Muscle layer of colon (tissue), 2 donors: ENCODE measurements around the gene MDGA2.
"Not testable (repeated sequence)": the region's sequence is repeated elsewhere in the genome, so short reads cannot be mapped to it uniquely, and the experiment has no call there.

Source experiments
- H3K27ac ChIP-seq: one replicate; pipeline ENCODE4 v1.7.0; 2013; ENCODE audit warnings: low read depth, mild to moderate bottlenecking, low read length, moderate library complexity
- H3K27me3 ChIP-seq, 2 donors: one replicate each; pipeline ENCODE4 v1.7.0; 2013; ENCODE audit warnings: low read length in 2 of 2, mild to moderate bottlenecking in 2 of 2; ENCODE audit not compliant: insufficient read depth in 2 of 2, control insufficient read depth in 1 of 2
- H3K36me3 ChIP-seq: one replicate; pipeline ENCODE4 v1.7.0; 2013; ENCODE audit warnings: mild to moderate bottlenecking, low read length; ENCODE audit not compliant: insufficient read depth
- H3K4me1 ChIP-seq: one replicate; pipeline ENCODE4 v1.7.0; 2013; ENCODE audit warnings: mild to moderate bottlenecking, low read length; ENCODE audit not compliant: insufficient read depth
- H3K4me3 ChIP-seq, 2 donors: one replicate each; pipeline ENCODE4 v1.7.0; 2013; ENCODE audit warnings: low read length in 2 of 2, low read depth in 1 of 2, mild to moderate bottlenecking in 1 of 2, moderate library complexity in 1 of 2
- H3K9ac ChIP-seq: one replicate; pipeline ENCODE4 v1.7.0; 2013; ENCODE audit warnings: low read length
- H3K9me3 ChIP-seq: one replicate; pipeline ENCODE4 v1.7.0; 2013; ENCODE audit warnings: mild to moderate bottlenecking, low read length
- donor health status: abdominal sarcoma.
- donor health status: Adenocarcinoma of cecum.

Gene MDGA2

GRCh38 chr14:47226877-47227520, 448.4 kb downstream of the MDGA2 start:
- H3K27me3 ChIP-seq = no peaks in the 10 kb centered on the region
- no peak overlapping the region for H3K4me3 ChIP-seq
- H3K27ac ChIP-seq = no peak overlapping the region
- H3K4me1 ChIP-seq = no peaks in the 10 kb centered on the region
- H3K36me3 ChIP-seq = no peaks in the 10 kb centered on the region
- H3K9me3 ChIP-seq = no peaks in the 10 kb centered on the region
- no peak overlapping the region for H3K9ac ChIP-seq

GRCh38 chr14:47223656-47224055, 451.7 kb downstream of the MDGA2 start:
- Histone ChIP-seq H3K9ac (no peak overlapping the region), H3K36me3 (no peaks in the 10 kb centered on the region), H3K4me1 (no peaks in the 10 kb centered on the region), H3K4me3 (no peak overlapping the region), H3K27me3 (no peaks in the 10 kb centered on the region), H3K9me3 (no peaks in the 10 kb centered on the region), H3K27ac (no peak overlapping the region)

- Histone ChIP-seq H3K27ac (no peak overlapping the region), H3K27me3 (no peaks in the 10 kb centered on the region), H3K9ac (no peak overlapping the region), H3K4me1 (no peaks in the 10 kb centered on the region), H3K36me3 (no peaks in the 10 kb centered on the region), H3K4me3 (no peak overlapping the region), H3K9me3 (no peaks in the 10 kb centered on the region)
Measured at GRCh38 chr14:47220096-47220495, 455.3 kb downstream of the MDGA2 start.

GRCh38 chr14:47211263-47211662, 464.1 kb downstream of the MDGA2 start:
- Histone ChIP-seq H3K9ac (no peak overlapping the region), H3K27me3 (no peaks in the 10 kb centered on the region), H3K4me3 (no peak overlapping the region), H3K36me3 (no peaks in the 10 kb centered on the region), H3K9me3 (no peaks in the 10 kb centered on the region), H3K4me1 (no peaks in the 10 kb centered on the region), H3K27ac (no peak overlapping the region)

- Histone ChIP-seq H3K27ac (no peak overlapping the region), H3K9ac (no peak overlapping the region)
Measured at GRCh38 chr14:47210099-47210498, 465.3 kb downstream of the MDGA2 start.

GRCh38 chr14:47208434-47208833, 467.0 kb downstream of the MDGA2 start:
- H3K27me3 ChIP-seq = no peaks in the 10 kb centered on the region
- H3K4me3 ChIP-seq = no peak overlapping the region
- H3K9ac ChIP-seq = no peak overlapping the region
- no peak overlapping the region for H3K27ac ChIP-seq
- no peaks in the 10 kb centered on the region for H3K4me1 ChIP-seq
- H3K9me3 ChIP-seq = no peaks in the 10 kb centered on the region
- H3K36me3 ChIP-seq = no peaks in the 10 kb centered on the region

More at GRCh38 chr14:47210099-47210498, 465.3 kb downstream of the MDGA2 start:
- Histone ChIP-seq H3K27me3 (no peaks in the 10 kb centered on the region), H3K9me3 (no peaks in the 10 kb centered on the region), H3K36me3 (no peaks in the 10 kb centered on the region), H3K4me3 (no peak overlapping the region), H3K4me1 (no peaks in the 10 kb centered on the region)

DNA sequence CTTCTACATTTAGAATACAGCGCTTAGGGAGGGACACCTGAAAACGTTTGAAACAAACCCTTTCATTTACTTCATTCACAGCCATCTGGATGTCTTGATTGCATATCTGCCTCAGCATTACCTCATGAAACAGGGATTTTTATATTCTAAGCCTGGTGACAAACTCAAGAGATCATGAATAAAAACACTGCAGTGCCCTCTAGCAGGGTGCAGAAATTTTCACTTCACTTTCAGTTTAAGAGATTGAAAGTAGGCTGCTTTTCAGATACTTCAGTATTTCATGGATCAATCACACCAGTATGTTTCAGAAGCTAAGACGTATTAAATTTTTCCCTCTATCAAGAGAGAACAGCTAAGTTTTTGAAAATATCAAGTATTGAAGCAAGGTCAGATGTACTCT, 467.8 kb downstream of the MDGA2 start:
- Histone ChIP-seq H3K36me3 (no peaks in the 10 kb centered on the region), H3K9me3 (no peaks in the 10 kb centered on the region), H3K9ac (no peak overlapping the region), H3K27me3 (no peaks in the 10 kb centered on the region), H3K27ac (no peak overlapping the region), H3K4me1 (no peaks in the 10 kb centered on the region), H3K4me3 (no peak overlapping the region)

- H3K27ac ChIP-seq = no peak overlapping the region
- no peaks in the 10 kb centered on the region for H3K4me1 ChIP-seq
- H3K9ac ChIP-seq = no peak overlapping the region
- H3K9me3 ChIP-seq = no peaks in the 10 kb centered on the region
- no peak overlapping the region for H3K4me3 ChIP-seq
- no peaks in the 10 kb centered on the region for H3K36me3 ChIP-seq
- no peaks in the 10 kb centered on the region for H3K27me3 ChIP-seq
Measured at GRCh38 chr14:47200740-47201139, 474.7 kb downstream of the MDGA2 start.

DNA sequence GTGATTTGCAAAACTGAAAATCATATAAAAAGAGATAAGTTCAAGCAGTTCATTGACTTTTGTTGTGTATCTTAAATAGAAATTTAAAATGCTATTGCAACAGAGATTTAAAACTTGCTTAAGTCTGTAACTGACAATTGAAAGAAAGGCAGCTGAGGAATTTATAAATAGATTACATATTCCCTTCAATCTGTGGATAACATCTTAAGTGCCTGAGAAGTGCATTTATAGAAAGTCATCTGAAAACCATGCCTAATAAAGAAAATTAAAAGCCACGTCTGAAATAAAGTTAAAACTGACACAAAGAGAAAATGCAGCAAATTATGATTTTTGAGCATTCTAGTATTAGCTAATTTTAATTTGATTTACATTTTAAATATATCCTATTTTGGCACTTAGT, 479.8 kb downstream of the MDGA2 start:
- Histone ChIP-seq H3K4me1 (no peaks in the 10 kb centered on the region), H3K4me3 (no peak overlapping the region), H3K27ac (no peak overlapping the region), H3K9me3 (no peaks in the 10 kb centered on the region), H3K27me3 (no peaks in the 10 kb centered on the region), H3K36me3 (no peaks in the 10 kb centered on the region), H3K9ac (no peak overlapping the region)

DNA sequence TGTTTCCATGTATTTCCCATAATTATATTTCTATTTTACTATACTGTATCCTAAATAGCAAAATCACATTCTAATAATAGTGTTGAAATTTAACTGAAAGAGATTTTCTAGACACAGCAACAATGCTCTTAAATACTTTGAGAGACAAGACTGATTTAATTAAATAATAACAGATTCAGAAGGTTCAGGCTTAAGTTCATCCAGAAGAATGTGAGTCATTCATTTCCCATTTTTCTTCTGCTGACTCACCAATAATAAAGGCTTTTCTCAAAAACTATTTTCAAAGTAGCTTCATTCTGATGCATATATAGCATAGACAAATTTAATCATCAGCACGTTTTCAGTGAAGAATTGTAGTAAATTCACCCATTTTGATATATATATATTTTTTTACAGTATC, 481.4 kb downstream of the MDGA2 start:
- no peaks in the 10 kb centered on the region for H3K27me3 ChIP-seq
- no peak overlapping the region for H3K4me3 ChIP-seq

GRCh38 chr14:47192203-47192602, 483.2 kb downstream of the MDGA2 start:
- H3K36me3 ChIP-seq, H3K9me3 ChIP-seq, H3K4me1 ChIP-seq, H3K9ac ChIP-seq, H3K27ac ChIP-seq, H3K4me3 ChIP-seq, H3K27me3 ChIP-seq: not testable (repeated sequence)

More for the DNA sequence above, 481.4 kb downstream of the MDGA2 start:
- H3K9ac ChIP-seq = no peak overlapping the region
- H3K9me3 ChIP-seq = no peaks in the 10 kb centered on the region
- no peak overlapping the region for H3K27ac ChIP-seq
- no peaks in the 10 kb centered on the region for H3K4me1 ChIP-seq
- no peaks in the 10 kb centered on the region for H3K36me3 ChIP-seq

DNA sequence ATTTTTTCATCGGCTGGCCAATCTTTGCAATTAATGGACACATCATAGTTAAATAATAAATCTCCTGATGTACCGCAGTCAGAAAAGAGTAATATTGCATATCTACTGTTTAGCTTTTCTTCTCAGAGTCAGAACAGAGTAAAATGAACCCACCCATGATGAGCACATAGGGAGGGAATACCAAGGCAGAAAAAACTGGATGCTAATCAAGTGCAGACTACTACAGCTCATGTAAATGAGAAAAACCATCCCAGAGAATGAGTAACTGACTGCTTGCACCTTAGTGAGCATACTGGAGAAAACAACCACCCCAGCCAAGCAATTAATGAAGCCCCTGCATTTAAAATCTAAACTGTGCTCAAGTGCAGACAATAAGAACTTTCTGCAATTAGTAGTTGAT, 483.7 kb downstream of the MDGA2 start:
- Histone ChIP-seq H3K36me3 (no peaks in the 10 kb centered on the region), H3K9ac (no peak overlapping the region), H3K27ac (no peak overlapping the region)

More for the DNA sequence above, 483.7 kb downstream of the MDGA2 start:
- no peaks in the 10 kb centered on the region for H3K27me3 ChIP-seq
- no peak overlapping the region for H3K4me3 ChIP-seq
- no peaks in the 10 kb centered on the region for H3K4me1 ChIP-seq
- H3K9me3 ChIP-seq = no peaks in the 10 kb centered on the region
